GM12801 (cell line): ENCODE measurements around the gene RABEPK.

Experiments used
- TF ChIP-seq, protein P1 (sequence below): IDR thresholded peaks from one replicate; pipeline ENCODE4 v1.5.1; 2011; ENCODE audit warnings: control low read depth; ENCODE audit not compliant: insufficient read length; ENCODE audit errors: extremely low read depth

Gene RABEPK

DNA sequence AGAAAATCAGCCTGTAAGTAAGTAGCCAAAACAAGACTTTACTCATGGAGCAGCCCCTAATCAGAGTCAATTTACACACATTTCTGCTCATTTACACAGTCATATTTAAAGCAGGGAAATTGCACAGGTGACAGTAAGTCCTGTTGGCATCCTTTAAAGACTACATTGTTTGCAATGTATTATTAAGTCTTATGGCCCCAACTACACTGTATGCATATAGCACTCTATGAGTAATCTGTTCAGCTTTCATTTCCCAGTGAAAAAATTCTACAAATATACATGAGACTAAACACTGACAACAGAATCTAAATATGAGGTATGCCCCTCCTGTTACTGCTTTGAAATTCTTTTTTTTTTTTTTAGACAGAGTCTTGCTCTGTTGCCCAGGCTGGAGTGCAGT lies 30.4 kb upstream of the RABEPK start:
- TF ChIP-seq, protein P1, sequence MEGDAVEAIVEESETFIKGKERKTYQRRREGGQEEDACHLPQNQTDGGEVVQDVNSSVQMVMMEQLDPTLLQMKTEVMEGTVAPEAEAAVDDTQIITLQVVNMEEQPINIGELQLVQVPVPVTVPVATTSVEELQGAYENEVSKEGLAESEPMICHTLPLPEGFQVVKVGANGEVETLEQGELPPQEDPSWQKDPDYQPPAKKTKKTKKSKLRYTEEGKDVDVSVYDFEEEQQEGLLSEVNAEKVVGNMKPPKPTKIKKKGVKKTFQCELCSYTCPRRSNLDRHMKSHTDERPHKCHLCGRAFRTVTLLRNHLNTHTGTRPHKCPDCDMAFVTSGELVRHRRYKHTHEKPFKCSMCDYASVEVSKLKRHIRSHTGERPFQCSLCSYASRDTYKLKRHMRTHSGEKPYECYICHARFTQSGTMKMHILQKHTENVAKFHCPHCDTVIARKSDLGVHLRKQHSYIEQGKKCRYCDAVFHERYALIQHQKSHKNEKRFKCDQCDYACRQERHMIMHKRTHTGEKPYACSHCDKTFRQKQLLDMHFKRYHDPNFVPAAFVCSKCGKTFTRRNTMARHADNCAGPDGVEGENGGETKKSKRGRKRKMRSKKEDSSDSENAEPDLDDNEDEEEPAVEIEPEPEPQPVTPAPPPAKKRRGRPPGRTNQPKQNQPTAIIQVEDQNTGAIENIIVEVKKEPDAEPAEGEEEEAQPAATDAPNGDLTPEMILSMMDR, result no peak

DNA sequence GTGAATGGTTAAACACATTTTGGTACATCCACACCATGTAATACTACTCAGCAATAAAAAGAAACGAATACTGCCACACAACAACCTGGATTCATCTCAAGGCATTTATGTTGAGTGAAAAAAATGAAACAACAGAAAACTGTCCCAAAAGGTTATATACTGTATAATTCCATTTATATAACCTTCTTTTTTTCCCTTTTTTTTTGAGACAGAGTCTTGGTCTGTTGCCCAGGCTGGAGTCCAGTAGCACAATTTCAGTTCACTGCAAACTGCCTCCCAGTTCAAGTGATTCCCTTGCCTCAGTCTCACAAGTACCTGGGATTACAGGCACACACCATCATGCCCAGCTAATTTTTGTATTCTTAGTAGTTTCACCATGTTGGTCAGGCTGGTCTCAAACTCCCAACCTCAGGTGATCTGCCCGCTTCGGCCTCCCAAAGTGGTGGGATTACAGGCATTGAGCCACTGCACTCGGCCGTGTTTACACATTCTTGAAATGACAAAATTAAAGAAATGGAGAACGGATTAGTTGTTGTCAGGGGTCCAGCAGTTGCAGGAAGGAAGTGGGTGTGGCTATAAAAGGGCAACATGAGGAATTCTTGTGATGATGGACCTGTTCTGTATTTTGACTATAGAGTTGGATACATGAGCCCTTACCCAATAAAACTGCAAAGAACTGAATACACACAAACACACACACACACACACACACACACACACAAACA lies 28.1 kb upstream of the RABEPK start:
- TF ChIP-seq, protein P1, result no peak

DNA sequence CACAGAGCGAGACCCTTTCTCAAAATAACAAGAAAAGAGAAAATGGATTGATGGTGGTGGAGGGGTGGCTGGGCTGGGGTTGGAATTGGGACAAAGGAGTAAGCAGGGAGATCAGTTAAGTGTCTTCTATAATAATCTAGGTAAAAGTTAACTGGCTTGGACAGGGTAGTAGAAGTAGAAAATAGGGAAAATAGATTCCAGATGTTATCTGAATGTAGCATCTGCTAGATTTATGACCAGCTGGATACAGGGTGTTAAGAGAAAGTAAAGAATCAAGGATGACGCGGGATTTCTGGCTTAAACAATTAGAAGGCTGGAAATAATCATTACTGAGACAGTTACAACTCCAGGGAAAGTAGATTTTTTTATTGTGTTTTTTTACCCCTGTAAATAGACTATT lies 23.7 kb upstream of the RABEPK start:
- TF ChIP-seq, protein P1, result no peak

DNA sequence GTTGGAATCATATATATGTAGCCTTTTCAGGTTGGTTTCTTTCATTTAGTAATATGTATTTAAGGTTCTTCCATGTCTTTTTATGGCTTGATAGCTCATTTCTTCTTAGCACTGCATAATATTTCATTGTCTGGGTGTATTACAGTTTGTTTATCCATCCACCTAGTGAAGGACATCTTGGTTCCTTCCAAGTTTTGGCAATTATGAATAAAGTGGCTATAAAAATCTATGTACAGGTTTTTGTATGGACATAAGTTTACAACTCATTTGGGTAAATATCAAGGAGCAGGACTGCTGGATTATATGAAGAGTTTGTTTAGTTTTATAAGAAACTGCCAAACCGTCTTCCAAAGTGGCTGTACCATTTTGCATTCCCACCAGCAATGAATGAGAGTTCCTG lies 22.5 kb upstream of the RABEPK start:
- TF ChIP-seq, protein P1, result no peak

DNA sequence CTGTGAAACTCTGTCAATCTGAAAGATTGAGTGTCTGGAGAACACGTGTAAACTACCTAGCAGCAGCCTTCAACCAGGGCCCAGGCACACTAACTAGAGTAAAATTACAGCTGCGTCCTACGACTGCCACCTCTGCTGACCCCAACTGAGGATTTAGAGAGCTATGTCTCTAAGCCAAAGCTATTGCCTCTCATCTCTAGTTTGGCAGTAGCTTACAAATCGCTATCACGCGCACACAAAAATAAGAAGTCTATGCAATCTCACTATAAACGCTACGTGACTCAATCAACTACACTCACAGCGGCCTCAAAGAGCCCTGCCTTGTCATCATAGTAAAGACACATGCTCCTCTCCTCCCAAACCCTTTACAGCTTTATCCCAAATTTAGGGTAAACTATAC lies 19.5 kb upstream of the RABEPK start:
- TF ChIP-seq, protein P1, result no peak

DNA sequence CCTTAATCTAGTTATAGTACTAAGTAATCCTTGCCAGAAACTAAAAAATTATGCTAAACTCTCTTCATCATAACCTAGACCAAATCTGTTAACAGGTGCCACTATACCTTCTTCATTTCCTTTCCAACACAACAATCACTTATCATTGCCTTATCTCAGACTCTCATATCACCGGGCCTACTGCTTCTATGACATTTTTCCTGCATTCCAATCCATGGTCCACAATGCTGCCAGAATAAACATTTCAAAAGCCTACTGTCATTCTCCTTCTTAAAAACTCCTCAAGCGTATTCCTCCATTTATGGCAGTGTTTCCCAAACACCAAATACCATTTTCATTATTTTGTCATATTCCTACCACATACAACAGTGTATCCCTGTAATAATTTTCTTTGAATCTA lies 17.3 kb upstream of the RABEPK start:
- TF ChIP-seq, protein P1, result no peak

DNA sequence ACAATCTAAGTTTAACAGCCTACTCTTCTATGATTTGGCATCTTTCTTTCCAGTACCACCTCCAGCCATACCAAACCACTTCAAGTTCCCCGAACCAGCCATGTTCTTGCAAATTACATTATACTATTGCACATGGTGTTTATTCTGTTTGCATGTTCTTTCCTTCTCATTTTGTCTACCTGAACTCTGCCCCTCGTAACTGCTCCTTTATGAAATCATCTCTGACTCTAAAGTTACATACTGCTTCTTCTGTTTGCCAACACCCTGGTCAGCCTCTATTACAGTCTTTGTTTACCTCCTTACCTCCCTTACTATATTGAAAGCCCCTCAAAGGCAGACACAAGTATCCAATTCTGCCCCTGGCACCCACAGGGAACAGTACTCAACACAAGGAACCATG lies 16.8 kb upstream of the RABEPK start:
- TF ChIP-seq, protein P1, result no peak
